HT1080 (cell line): Measurements from ENCODE around the gene EFCAB12. TPM values are rescaled to one million over a fixed set of nuclear protein-coding genes. Genes with fewer than 3 reads are reported as not detected.
"Not testable (repeated sequence)": the region's sequence is repeated elsewhere in the genome, so short reads cannot be mapped to it uniquely, and the experiment has no call there.

Source experiments
- DNase-seq: peaks from one replicate; pipeline ENCODE4 v3.0.0-alpha.2; 2015; ENCODE audit warnings: low read depth
- total RNA-seq: library from RNA; depleted of rRNA; stranded (reverse); fragments of >200 nt; shearing (Covaris generic); gene quantifications from 2 replicates; pipeline ENCODE4 v1.2.3, GENCODE V29; 2014

EFCAB12 gene
- total RNA-seq, 1 experiment from 2014 or later, result not detected

GRCh38 chr3:129398803-129399144 lies 29.7 kb downstream of the EFCAB12 start:
- DNase-seq, result no peak

- not testable (repeated sequence) for DNase-seq
These were observed 34.5 kb downstream of the EFCAB12 start for GRCh38 chr3:129393760-129394564.

GRCh38 chr3:129393271-129393670 lies 35.2 kb downstream of the EFCAB12 start:
- DNase-seq, result no peak

- DNase-seq, result not testable (repeated sequence)
These were observed 36.1 kb downstream of the EFCAB12 start for GRCh38 chr3:129392106-129392887.

GRCh38 chr3:129391583-129391982 lies 36.9 kb downstream of the EFCAB12 start:
- not testable (repeated sequence) for DNase-seq

- DNase-seq, result no peak
These were observed 38.9 kb downstream of the EFCAB12 start for GRCh38 chr3:129389572-129389937.

GRCh38 chr3:129388791-129389571 lies 39.5 kb downstream of the EFCAB12 start:
- peak; percentile 87 for DNase-seq

GRCh38 chr3:129387487-129387886 lies 40.9 kb downstream of the EFCAB12 start:
- no peak for DNase-seq

- no peak for DNase-seq
These were observed 41.5 kb downstream of the EFCAB12 start for GRCh38 chr3:129386984-129387383.

- peak; percentile 1 for DNase-seq
These were observed 42.9 kb downstream of the EFCAB12 start for GRCh38 chr3:129385507-129385906.

GRCh38 chr3:129384594-129385323 lies 43.7 kb downstream of the EFCAB12 start:
- no peak for DNase-seq

GRCh38 chr3:129384103-129384502 lies 44.3 kb downstream of the EFCAB12 start:
- DNase-seq, result not testable (repeated sequence)

- peak; percentile 72 for DNase-seq
These were observed 45.1 kb downstream of the EFCAB12 start for GRCh38 chr3:129383292-129383860.

GRCh38 chr3:129382366-129382765 lies 46.1 kb downstream of the EFCAB12 start:
- no peak for DNase-seq

GRCh38 chr3:129379582-129380358 lies 48.7 kb downstream of the EFCAB12 start:
- no peak for DNase-seq

- DNase-seq, result no peak
These were observed 49.5 kb downstream of the EFCAB12 start for GRCh38 chr3:129378949-129379348.

GRCh38 chr3:129377615-129378014 lies 50.8 kb downstream of the EFCAB12 start:
- DNase-seq, result no peak

- DNase-seq, result no peak
These were observed 53.3 kb downstream of the EFCAB12 start for GRCh38 chr3:129375099-129375498.

GRCh38 chr3:129371041-129371826 lies 57.2 kb downstream of the EFCAB12 start:
- no peak for DNase-seq
